A549 (cell line): ENCODE results near the gene NHLRC1. TPM values are rescaled to one million over a fixed set of nuclear protein-coding genes. Genes with fewer than 3 reads are reported as not detected.

Source experiments
- ATAC-seq, 2 experiments: fragments of 200-7000 bp in 1 of 2; fragments of >200 bp in 1 of 2; cut with Nextera tagmentation in 1 of 2; cut with Tn5 transposase in 1 of 2; 3 replicates each; pipeline versions ENCODE4 v1.8.0 to v1.9.1; 2018 to 2020; ENCODE audit warnings: mild to moderate bottlenecking in 1 of 2, moderate library complexity in 1 of 2
- CTCF ChIA-PET: fragments of 300-600 bp; sonication (Branson Sonifier 250); formaldehyde crosslinking; extraction: SDS; loops from one replicate; lab custom pipeline; 2021; ENCODE audit warnings: antibody characterized with exemption, inconsistent platforms; lab: Yijun Ruan, JAX
- POLR2A ChIA-PET: fragments of 350-600 bp; formaldehyde crosslinking; extraction: SDS; loops from one replicate; lab custom pipeline; 2021; ENCODE audit warnings: antibody characterized with exemption, inconsistent platforms; lab: Yijun Ruan, JAX
- DNase-seq, 2 experiments: peaks; one replicate each; pipeline versions ENCODE4 v3.0.0 to v3.0.0-alpha.2; 2011 to 2016; ENCODE audit warnings: low read depth in 1 of 2, low spot score in 1 of 2
- FAIRE-seq: peaks from 2 replicates; lab custom pipeline; 2011; peaks lifted over from hg19 to GRCh38; lab: Jason Lieb, UNC
- H3K27ac ChIP-seq, 2 experiments: fragments of >200 bp; sonication (Bioruptor Twin); formaldehyde crosslinking; 3 replicates each; pipeline ENCODE4 v1.5.1; 2016 to 2017
- H3K4me1 ChIP-seq: fragments of >200 bp; sonication (Bioruptor Twin); formaldehyde crosslinking; 3 replicates; pipeline ENCODE4 v1.6.1; 2016
- H3K4me2 ChIP-seq: fragments of >200 bp; sonication (Bioruptor Twin); formaldehyde crosslinking; 3 replicates; pipeline ENCODE4 v1.6.1; 2016
- H3K4me3 ChIP-seq: fragments of >200 bp; sonication (Bioruptor Twin); formaldehyde crosslinking; 3 replicates; pipeline ENCODE4 v1.5.1; 2016
- H3K9me3 ChIP-seq: fragments of >200 bp; sonication (Bioruptor Twin); formaldehyde crosslinking; 3 replicates; pipeline ENCODE4 v1.6.1; 2016
- CBX8 ChIP-seq: fragments of 200-600 bp; sonication (generic); IDR thresholded peaks from 2 replicates; pipeline ENCODE4 v1.6.1; 2016
- CHD2 ChIP-seq: fragments of 150-350 bp; IDR thresholded peaks from 2 replicates; pipeline ENCODE4 v1.6.1; 2014; ENCODE audit warnings: low read length; ENCODE audit not compliant: partially characterized antibody
- CHD4 ChIP-seq: fragments of 200-600 bp; sonication (generic); IDR thresholded peaks from 2 replicates; pipeline ENCODE4 v1.6.1; 2016; ENCODE audit warnings: antibody characterized with exemption, mild to moderate bottlenecking, borderline replicate concordance
- EHF ChIP-seq: fragments of 250-450 bp; sonication (Bioruptor Pico); IDR thresholded peaks from 2 replicates; pipeline ENCODE4 v1.5.0; 2020; ENCODE audit warnings: mild to moderate bottlenecking
- ESRRA ChIP-seq: fragments of 150-350 bp; IDR thresholded peaks from 2 replicates; pipeline ENCODE4 v1.6.1; 2014; ENCODE audit warnings: mild to moderate bottlenecking, low read length, borderline replicate concordance
- FOSB ChIP-seq: fragments of 250-450 bp; sonication (Bioruptor Pico); IDR thresholded peaks from 2 replicates; pipeline ENCODE4 v1.5.0; 2020; ENCODE audit warnings: mild to moderate bottlenecking, moderate library complexity
- FOSL2 ChIP-seq, 2 experiments: fragments of 450-650 bp in 1 of 2; fragments of >200 bp in 1 of 2; sonication (Bioruptor Twin) in 1 of 2; formaldehyde crosslinking; IDR thresholded peaks; 2 replicates each; pipeline versions ENCODE4 v1.5.0 to v1.6.1; 2016 to 2020; ENCODE audit warnings: mild to moderate bottlenecking in 1 of 2, moderate library complexity in 1 of 2
- FOXS1 ChIP-seq: fragments of 250-450 bp; sonication (Bioruptor Pico); IDR thresholded peaks from 2 replicates; pipeline ENCODE4 v1.5.0; 2020; ENCODE audit warnings: mild to moderate bottlenecking, moderate library complexity
- GATA3 ChIP-seq: IDR thresholded peaks from 2 replicates; pipeline ENCODE4 v1.6.1; 2012; ENCODE audit warnings: borderline replicate concordance
- HDAC2 ChIP-seq: fragments of 200-600 bp; sonication (generic); IDR thresholded peaks from 2 replicates; pipeline ENCODE4 v1.6.1; 2016
- HEYL ChIP-seq: fragments of 250-450 bp; sonication (Bioruptor Pico); IDR thresholded peaks from 2 replicates; pipeline ENCODE4 v1.8.0; 2021; ENCODE audit warnings: mild to moderate bottlenecking, moderate library complexity
- HOXA7 ChIP-seq: fragments of 250-450 bp; sonication (Bioruptor Pico); IDR thresholded peaks from 2 replicates; pipeline ENCODE4 v1.5.0; 2020; ENCODE audit warnings: mild to moderate bottlenecking, moderate library complexity
- HOXB5 ChIP-seq: fragments of 250-450 bp; sonication (Bioruptor Pico); IDR thresholded peaks from 2 replicates; pipeline ENCODE4 v1.5.0; 2020; ENCODE audit warnings: mild to moderate bottlenecking, moderate library complexity
- MAZ ChIP-seq: fragments of 150-350 bp; IDR thresholded peaks from 2 replicates; pipeline ENCODE4 v1.6.1; 2014; ENCODE audit warnings: antibody characterized with exemption, low read depth, low read length, borderline replicate concordance
- NFE2L2 ChIP-seq: fragments of 150-350 bp; conservative IDR thresholded peaks from 2 replicates; pipeline ENCODE4 v1.6.1; 2014; ENCODE audit warnings: low read length
- NPAS2 ChIP-seq: fragments of 250-450 bp; sonication (Bioruptor Pico); IDR thresholded peaks from 2 replicates; pipeline ENCODE4 v1.8.0; 2022; ENCODE audit warnings: mild to moderate bottlenecking, moderate library complexity, borderline replicate concordance
- PBX3 ChIP-seq: IDR thresholded peaks from 2 replicates; pipeline ENCODE4 v1.6.1; 2012
- PHF8 ChIP-seq: fragments of 200-600 bp; sonication (generic); IDR thresholded peaks from 2 replicates; pipeline ENCODE4 v1.6.1; 2016; ENCODE audit warnings: low read depth, mild to moderate bottlenecking, antibody characterized with exemption, moderate library complexity, borderline replicate concordance
- POLR2AphosphoS2 ChIP-seq: conservative IDR thresholded peaks from 2 replicates; pipeline ENCODE4 v1.6.1; 2012; ENCODE audit warnings: low read length, improper control_type of control experiment, inconsistent platforms
- RAD21 ChIP-seq, 2 experiments: fragments of >200 bp in 1 of 2; sonication (Bioruptor Twin) in 1 of 2; formaldehyde crosslinking in 1 of 2; IDR thresholded peaks in 1 of 2; conservative IDR thresholded peaks in 1 of 2; 2 replicates in 1 of 2; 3 replicates in 1 of 2; pipeline ENCODE4 v1.6.1; 2012 to 2018; ENCODE audit warnings: inconsistent platforms in 1 of 2
- RNF2 ChIP-seq: fragments of 200-600 bp; sonication (generic); IDR thresholded peaks from 2 replicates; pipeline ENCODE4 v1.6.1; 2016; ENCODE audit warnings: low read depth, mild to moderate bottlenecking, antibody characterized with exemption, moderate library complexity, borderline replicate concordance
- ZSCAN20 ChIP-seq: fragments of 250-450 bp; sonication (Bioruptor Pico); IDR thresholded peaks from 2 replicates; pipeline ENCODE4 v1.8.0; 2022; ENCODE audit warnings: mild to moderate bottlenecking, moderate library complexity
- WGBS: methylation state at CpG from one replicate; pipeline ENCODE4 v1.1.6; 2017; ENCODE audit errors: missing lambda C conversion rate; 5-methylcytosine and 5-hydroxymethylcytosine counted together
- polyA plus RNA-seq, 4 experiments: library from polyadenylated mRNA; depleted of rRNA in 3 of 4; stranded (reverse); fragments of >200 nt; fragmentation: RNase III in 1 of 4; extraction: RNeasy Plus Mini Kit Qiagen cat#74134 plus additional on column Dnase treatment in 1 of 4; gene quantifications; 2 replicates in 3 of 4; 3 replicates in 1 of 4; pipeline ENCODE4 v1.2.3, GENCODE V29; 2011 to 2017
- TF ChIP-seq, protein P1 (sequence below): fragments of >200 bp; sonication (Bioruptor Twin); formaldehyde crosslinking; IDR thresholded peaks from 3 replicates; pipeline ENCODE4 v1.6.1; 2016
- TF ChIP-seq, protein P2 (sequence below): IDR thresholded peaks from 2 replicates; pipeline ENCODE4 v1.6.1; 2012; ENCODE audit warnings: low read depth, borderline replicate concordance

NHLRC1 gene
- polyA plus RNA-seq, 2 of the 4 experiments (the other 2 are of a cell fraction), result 1.7 to 3.1 TPM

- DNase-seq (no peak), ATAC-seq (no peak)
- H3K4me1 ChIP-seq, result no peaks in the 10 kb centered on the region
- no peaks in the 10 kb centered on the region for H3K9me3 ChIP-seq
- ChIA-PET POLR2A (no interaction called here), CTCF (no interaction called here)
- H3K4me3 ChIP-seq, result no peak overlapping the region
- no peak overlapping the region for H3K27ac ChIP-seq
- TF ChIP-seq ESRRA (no peak), POLR2AphosphoS2 (no peak), FOSB (no peak), FOXS1 (CRISPR knock-in tag) (no peak), CHD4 (no peak), GATA3 (no peak), RAD21 (conservative IDR thresholded peaks at IDR 0.05 in 1 of 2, IDR thresholded peaks at IDR 0.05 in 1 of 2) (no peak)
- TF ChIP-seq, protein P1, sequence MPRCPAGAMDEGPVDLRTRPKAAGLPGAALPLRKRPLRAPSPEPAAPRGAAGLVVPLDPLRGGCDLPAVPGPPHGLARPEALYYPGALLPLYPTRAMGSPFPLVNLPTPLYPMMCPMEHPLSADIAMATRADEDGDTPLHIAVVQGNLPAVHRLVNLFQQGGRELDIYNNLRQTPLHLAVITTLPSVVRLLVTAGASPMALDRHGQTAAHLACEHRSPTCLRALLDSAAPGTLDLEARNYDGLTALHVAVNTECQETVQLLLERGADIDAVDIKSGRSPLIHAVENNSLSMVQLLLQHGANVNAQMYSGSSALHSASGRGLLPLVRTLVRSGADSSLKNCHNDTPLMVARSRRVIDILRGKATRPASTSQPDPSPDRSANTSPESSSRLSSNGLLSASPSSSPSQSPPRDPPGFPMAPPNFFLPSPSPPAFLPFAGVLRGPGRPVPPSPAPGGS, result no peak
- TF ChIP-seq, protein P2, sequence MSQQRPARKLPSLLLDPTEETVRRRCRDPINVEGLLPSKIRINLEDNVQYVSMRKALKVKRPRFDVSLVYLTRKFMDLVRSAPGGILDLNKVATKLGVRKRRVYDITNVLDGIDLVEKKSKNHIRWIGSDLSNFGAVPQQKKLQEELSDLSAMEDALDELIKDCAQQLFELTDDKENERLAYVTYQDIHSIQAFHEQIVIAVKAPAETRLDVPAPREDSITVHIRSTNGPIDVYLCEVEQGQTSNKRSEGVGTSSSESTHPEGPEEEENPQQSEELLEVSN, result no peak
- TF ChIP-seq, all 56 proteins: peak for 0
- WGBS, result 89% methylated on average over 2 of the region's 2 CpGs
- FAIRE-seq, result no peak
- no peak overlapping the region for H3K4me2 ChIP-seq
Observed at GRCh38 chr6:18162401-18162800, 39.9 kb upstream of the NHLRC1 start.

- TF ChIP-seq ESRRA (no peak), PBX3 (no peak), FOSB (no peak), GATA3 (no peak), HEYL (CRISPR knock-in tag) (no peak), CHD2 (no peak), CBX8 (no peak), PHF8 (no peak), RNF2 (no peak), HOXA7 (CRISPR knock-in tag) (no peak), NPAS2 (CRISPR knock-in tag) (no peak), MAZ (no peak), FOSL2 (IDR thresholded peaks at IDR 0.05) (no peak), FOSL2 (CRISPR knock-in tag; IDR thresholded peaks at IDR 0.05) (no peak), EHF (no peak), HOXB5 (CRISPR knock-in tag) (no peak), HDAC2 (no peak), FOXS1 (CRISPR knock-in tag) (no peak), ZSCAN20 (CRISPR knock-in tag) (no peak), NFE2L2 (no peak)
- ChIA-PET CTCF (no interaction called here), POLR2A (no interaction called here)
- Histone ChIP-seq H3K27ac (no peak overlapping the region), H3K9me3 (no peaks in the 10 kb centered on the region), H3K4me3 (no peak overlapping the region), H3K4me1 (0 out of 3 replicates have a peak, but pooled peaks cover 1% of the 10 kb centered on the region), H3K4me2 (no peak overlapping the region)
- no peak; a peak in 1 of 6 replicates for ATAC-seq
- no peak for FAIRE-seq
- peak in 1 of 2 experiments; percentile 14 for DNase-seq
- WGBS, result 63% methylated on average over 2 of the region's 2 CpGs
Observed at GRCh38 chr6:18161431-18161830, 39.0 kb upstream of the NHLRC1 start.
